SU-DHL-6 (cell line): ENCODE measurements around the gene SDC1.

Experiments
- H2AFZ ChIP-seq: fragments of 200-600 bp; sonication (generic); 2 replicates; pipeline ENCODE4 v1.6.1; 2014; ENCODE audit warnings: low read depth, mild to moderate bottlenecking, moderate library complexity, mixed read lengths, antibody characterized with exemption, low read length; ENCODE audit not compliant: severe bottlenecking
- H3F3A ChIP-seq: fragments of 200-600 bp; shearing (Covaris generic); 2 replicates; pipeline ENCODE4 v1.6.0; 2016; ENCODE audit warnings: antibody characterized with exemption, mild to moderate bottlenecking; ENCODE audit not compliant: insufficient read depth
- H3K27ac ChIP-seq: fragments of 200-600 bp; sonication (generic); 2 replicates; pipeline ENCODE4 v1.5.1; 2016; ENCODE audit warnings: low read depth, mild to moderate bottlenecking, low read length, moderate library complexity, mixed read lengths
- H3K27me3 ChIP-seq: fragments of 200-600 bp; sonication (generic), shearing (Covaris generic); 2 replicates; pipeline ENCODE4 v1.6.0; 2014; ENCODE audit warnings: mild to moderate bottlenecking, low read length
- H3K36me3 ChIP-seq: fragments of 200-600 bp; sonication (generic); 2 replicates; pipeline ENCODE4 v1.6.1; 2014; ENCODE audit warnings: mild to moderate bottlenecking, low read length, mixed read lengths
- H3K4me2 ChIP-seq: fragments of 300-600, 200-600 bp; shearing (Covaris generic), sonication (generic); 2 replicates; pipeline ENCODE4 v1.6.0; 2014; ENCODE audit warnings: low read length, low read depth, mild to moderate bottlenecking; ENCODE audit not compliant: poor library complexity, severe bottlenecking
- H3K4me3 ChIP-seq: fragments of 200-600 bp; sonication (generic); 2 replicates; pipeline ENCODE4 v1.5.1; 2014; ENCODE audit warnings: antibody characterized with exemption, low read length, mild to moderate bottlenecking, mixed read lengths; ENCODE audit not compliant: insufficient read depth, poor library complexity, severe bottlenecking
- H3K79me2 ChIP-seq: fragments of 200-600 bp; sonication (generic); 2 replicates; pipeline ENCODE4 v1.6.1; 2014; ENCODE audit warnings: mild to moderate bottlenecking, low read length, moderate library complexity; ENCODE audit not compliant: insufficient read depth
- H3K9ac ChIP-seq: fragments of 200-600 bp; sonication (generic); 2 replicates; pipeline ENCODE4 v1.7.0; 2014; ENCODE audit warnings: mild to moderate bottlenecking, low read length
- H3K9me2 ChIP-seq: fragments of 200-600 bp; sonication (generic); replicated peaks from 2 replicates; pipeline ENCODE4 v1.6.1; 2014; ENCODE audit warnings: low read length; ENCODE audit not compliant: insufficient read depth
- H3K9me3 ChIP-seq: fragments of 200-600 bp; sonication (generic); 2 replicates; pipeline ENCODE4 v1.6.1; 2014; ENCODE audit warnings: low read length, mixed read lengths; ENCODE audit not compliant: insufficient read depth
- H4K20me1 ChIP-seq: fragments of 200-600 bp; sonication (generic); 2 replicates; pipeline ENCODE4 v1.6.1; 2014; ENCODE audit warnings: low read depth, mild to moderate bottlenecking, antibody characterized with exemption, low read length, moderate library complexity, mixed read lengths
- EZH2phosphoT487 ChIP-seq: fragments of 200-600 bp; sonication (generic), shearing (Covaris generic); conservative IDR thresholded peaks from 2 replicates; pipeline ENCODE4 v1.6.1; 2018; ENCODE audit warnings: mild to moderate bottlenecking, antibody characterized with exemption, low read length, moderate library complexity, mixed read lengths
- TF ChIP-seq, protein P1 (sequence below): fragments of 200-600 bp; sonication (generic); IDR thresholded peaks from one replicate; pipeline ENCODE4 v1.5.1; 2017; ENCODE audit warnings: antibody characterized with exemption, mild to moderate bottlenecking, low read length, moderate library complexity; ENCODE audit not compliant: insufficient read depth, poor library complexity, severe bottlenecking

The SDC1 gene

DNA sequence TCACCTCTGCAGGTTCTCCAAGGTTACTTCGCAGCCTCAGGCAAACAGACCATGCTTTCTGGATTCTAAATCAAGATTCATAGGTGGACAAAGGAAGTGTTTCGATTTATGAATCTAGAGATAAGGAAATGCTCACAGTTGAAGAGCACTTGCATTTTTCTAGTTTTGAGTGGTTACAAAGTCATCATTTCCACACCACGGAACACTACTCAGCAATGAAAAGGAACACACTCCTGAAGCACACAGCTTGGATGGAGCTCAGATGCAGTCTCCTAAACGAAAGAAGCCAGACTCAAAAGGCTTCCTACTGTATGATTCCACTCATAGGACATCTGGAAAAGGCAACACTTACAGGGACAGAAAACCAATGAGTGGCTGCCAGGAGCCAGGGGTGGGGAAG is 31.7 kb downstream of the SDC1 start:
- TF ChIP-seq, protein P1, sequence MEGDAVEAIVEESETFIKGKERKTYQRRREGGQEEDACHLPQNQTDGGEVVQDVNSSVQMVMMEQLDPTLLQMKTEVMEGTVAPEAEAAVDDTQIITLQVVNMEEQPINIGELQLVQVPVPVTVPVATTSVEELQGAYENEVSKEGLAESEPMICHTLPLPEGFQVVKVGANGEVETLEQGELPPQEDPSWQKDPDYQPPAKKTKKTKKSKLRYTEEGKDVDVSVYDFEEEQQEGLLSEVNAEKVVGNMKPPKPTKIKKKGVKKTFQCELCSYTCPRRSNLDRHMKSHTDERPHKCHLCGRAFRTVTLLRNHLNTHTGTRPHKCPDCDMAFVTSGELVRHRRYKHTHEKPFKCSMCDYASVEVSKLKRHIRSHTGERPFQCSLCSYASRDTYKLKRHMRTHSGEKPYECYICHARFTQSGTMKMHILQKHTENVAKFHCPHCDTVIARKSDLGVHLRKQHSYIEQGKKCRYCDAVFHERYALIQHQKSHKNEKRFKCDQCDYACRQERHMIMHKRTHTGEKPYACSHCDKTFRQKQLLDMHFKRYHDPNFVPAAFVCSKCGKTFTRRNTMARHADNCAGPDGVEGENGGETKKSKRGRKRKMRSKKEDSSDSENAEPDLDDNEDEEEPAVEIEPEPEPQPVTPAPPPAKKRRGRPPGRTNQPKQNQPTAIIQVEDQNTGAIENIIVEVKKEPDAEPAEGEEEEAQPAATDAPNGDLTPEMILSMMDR, result no peak
- no peak for TF ChIP-seq EZH2phosphoT487
- no peak overlapping the region for H3K27ac ChIP-seq

DNA sequence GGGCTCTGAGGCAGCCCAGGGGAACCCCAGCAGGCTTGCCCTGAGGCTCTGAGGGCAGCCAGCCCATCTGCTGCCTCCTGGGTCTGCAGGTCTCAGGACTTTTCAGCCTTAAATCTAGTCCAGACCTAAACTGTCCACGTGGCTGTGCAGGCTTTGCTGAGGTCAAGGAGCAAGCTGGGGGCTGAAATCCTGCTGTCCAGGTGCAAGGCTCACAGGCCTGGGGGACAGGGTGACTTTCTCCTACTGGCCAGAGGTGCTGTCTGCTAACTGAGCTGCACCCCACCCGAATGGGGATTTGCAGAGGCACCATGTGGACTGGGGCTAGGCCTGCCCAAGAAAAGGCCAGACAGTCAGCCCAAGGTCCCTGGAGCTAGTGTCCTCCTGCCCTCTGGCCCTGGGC is 32.1 kb downstream of the SDC1 start:
- no peaks in the 10 kb centered on the region for H3K36me3 ChIP-seq
- no peak overlapping the region for H3K4me2 ChIP-seq
- H3K4me3 ChIP-seq, result no peak overlapping the region
- H3K9ac ChIP-seq, result no peak overlapping the region
- no peaks in the 10 kb centered on the region for H3K79me2 ChIP-seq
- no peaks in the 10 kb centered on the region for H3K9me3 ChIP-seq
- no peaks in the 10 kb centered on the region for H4K20me1 ChIP-seq
- H3K27me3 ChIP-seq, result no peaks in the 10 kb centered on the region
- no peaks in the 10 kb centered on the region for H3K9me2 ChIP-seq
- H3K27ac ChIP-seq, result no peak overlapping the region
- no peak for TF ChIP-seq EZH2phosphoT487
- TF ChIP-seq, protein P1, result no peak
- no peaks in the 10 kb centered on the region for H3F3A ChIP-seq
- H2AFZ ChIP-seq, result no peak overlapping the region

More for the DNA sequence above, 31.7 kb downstream of the SDC1 start:
- no peak overlapping the region for H3K4me3 ChIP-seq
- H3K36me3 ChIP-seq, result no peaks in the 10 kb centered on the region
- H3K9ac ChIP-seq, result no peak overlapping the region
- H3K4me2 ChIP-seq, result no peak overlapping the region
- H4K20me1 ChIP-seq, result no peaks in the 10 kb centered on the region
- H3K27me3 ChIP-seq, result no peaks in the 10 kb centered on the region
- H3F3A ChIP-seq, result no peaks in the 10 kb centered on the region
- no peaks in the 10 kb centered on the region for H3K79me2 ChIP-seq
- H3K9me2 ChIP-seq, result no peaks in the 10 kb centered on the region
- no peaks in the 10 kb centered on the region for H3K9me3 ChIP-seq
- H2AFZ ChIP-seq, result no peak overlapping the region

DNA sequence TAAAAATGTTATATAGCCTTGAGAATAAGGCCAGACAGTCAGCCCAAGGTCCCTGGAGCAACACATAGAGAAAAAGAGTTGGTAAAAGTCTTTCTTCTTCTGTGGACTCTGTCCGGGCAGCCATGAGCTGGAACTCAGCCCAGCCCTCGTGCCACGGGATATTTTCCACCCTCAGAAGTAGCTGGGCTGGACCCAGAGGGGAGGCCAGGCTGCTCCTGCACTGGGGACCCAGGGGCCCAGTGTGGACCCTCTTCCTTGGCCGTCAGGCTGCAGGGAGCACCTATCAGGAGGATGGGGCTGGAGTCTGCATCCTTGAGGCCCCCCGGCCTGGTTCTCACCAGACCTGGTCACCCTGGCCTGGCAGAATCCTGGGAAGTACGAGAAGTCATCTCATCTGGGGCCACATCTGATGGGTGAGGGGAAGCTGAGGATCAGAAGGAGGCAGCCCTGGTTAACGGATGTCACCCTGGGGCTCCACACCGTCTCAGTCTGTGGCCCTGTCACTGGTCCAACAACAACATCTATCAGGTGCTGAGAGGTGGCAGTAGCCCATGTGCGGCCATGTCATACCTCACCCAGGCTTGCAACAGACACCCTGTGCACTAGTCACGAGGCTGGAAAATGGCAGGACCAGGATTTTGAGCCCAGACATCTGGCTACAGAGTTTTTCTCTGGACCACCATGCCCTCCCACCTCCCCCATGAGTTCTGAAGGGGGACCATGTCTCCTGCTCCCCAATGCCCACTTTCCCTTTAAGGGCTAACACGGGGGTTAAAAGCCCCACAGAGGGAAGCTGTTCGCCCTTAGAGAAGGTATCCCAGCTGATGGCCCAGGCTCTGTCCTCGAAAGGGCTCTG is 33.0 kb downstream of the SDC1 start:
- no peaks in the 10 kb centered on the region for H3K27me3 ChIP-seq
- H3K9ac ChIP-seq, result no peak overlapping the region
- no peak overlapping the region for H3K4me3 ChIP-seq
- H3K79me2 ChIP-seq, result no peaks in the 10 kb centered on the region
- TF ChIP-seq, protein P1, result no peak
- TF ChIP-seq EZH2phosphoT487, result no peak
- H4K20me1 ChIP-seq, result no peaks in the 10 kb centered on the region
- H3K9me2 ChIP-seq, result no peaks in the 10 kb centered on the region
- no peak overlapping the region for H3K27ac ChIP-seq
- no peaks in the 10 kb centered on the region for H3K9me3 ChIP-seq
- no peak overlapping the region for H2AFZ ChIP-seq
- no peaks in the 10 kb centered on the region for H3F3A ChIP-seq
- H3K36me3 ChIP-seq, result no peaks in the 10 kb centered on the region
- no peak overlapping the region for H3K4me2 ChIP-seq
